ENCODE data around the gene ETS1. TPM values are rescaled to one million over a fixed set of nuclear protein-coding genes. Genes with fewer than 3 reads are reported as not detected.

The ETS1 gene, protein sequence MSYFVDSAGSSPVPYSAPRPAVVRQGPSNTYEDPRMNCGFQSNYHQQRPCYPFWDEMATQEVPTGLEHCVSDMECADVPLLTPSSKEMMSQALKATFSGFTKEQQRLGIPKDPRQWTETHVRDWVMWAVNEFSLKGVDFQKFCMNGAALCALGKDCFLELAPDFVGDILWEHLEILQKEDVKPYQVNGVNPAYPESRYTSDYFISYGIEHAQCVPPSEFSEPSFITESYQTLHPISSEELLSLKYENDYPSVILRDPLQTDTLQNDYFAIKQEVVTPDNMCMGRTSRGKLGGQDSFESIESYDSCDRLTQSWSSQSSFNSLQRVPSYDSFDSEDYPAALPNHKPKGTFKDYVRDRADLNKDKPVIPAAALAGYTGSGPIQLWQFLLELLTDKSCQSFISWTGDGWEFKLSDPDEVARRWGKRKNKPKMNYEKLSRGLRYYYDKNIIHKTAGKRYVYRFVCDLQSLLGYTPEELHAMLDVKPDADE
- 14.2 and 16.5 TPM in 2 replicates for total RNA-seq
- 20.3 TPM for polyA plus RNA-seq (2012)

DNA sequence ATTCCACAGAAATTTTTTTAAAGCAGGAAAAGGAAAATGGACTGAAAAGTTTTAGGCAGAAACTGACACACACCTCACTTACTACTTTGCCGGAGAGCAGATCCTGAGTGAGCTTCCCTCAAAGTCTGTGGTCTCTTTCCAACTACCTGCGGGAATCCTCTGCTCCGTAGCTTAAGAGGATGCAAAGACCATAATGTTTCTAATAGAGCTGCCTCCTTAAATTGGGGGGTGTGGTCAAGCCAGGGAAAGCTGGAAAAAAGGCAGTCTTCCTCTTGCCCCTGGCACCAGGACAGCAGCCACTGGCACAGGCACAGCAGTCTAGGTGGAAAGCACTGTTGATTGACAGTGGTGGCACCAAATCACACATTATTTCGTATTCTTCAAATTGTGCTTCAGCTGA lies at the start of gene ETS1:
Gene ETS1, minus strand, starts transcription at position 144 of the 400 bp plus-strand sequence. CDS start 14,428 bp downstream, outside the sequence.
- DNase-seq (ENCODE audit: low read depth), result no peak

DNA sequence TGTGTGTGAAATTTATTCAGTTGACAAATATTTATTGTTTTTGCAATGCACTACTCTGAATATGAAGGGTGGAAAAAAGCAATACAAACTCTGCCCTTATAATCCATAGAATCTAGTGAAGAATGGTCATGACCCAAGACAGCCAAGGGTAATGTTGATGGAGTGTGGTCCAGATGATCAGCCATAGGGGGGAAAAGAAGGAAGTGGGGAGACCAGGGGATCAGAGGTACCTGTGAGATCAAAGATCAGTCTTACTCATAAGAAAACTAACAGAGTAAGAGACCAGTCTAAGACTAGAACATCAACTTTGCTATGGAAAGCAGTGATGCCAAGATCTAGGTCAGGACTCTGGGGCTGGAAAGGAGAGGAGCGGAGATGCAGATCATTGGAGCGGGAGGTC lies 47.0 kb upstream of the ETS1 start:
- DNase-seq (ENCODE audit: low read depth), result no peak

DNA sequence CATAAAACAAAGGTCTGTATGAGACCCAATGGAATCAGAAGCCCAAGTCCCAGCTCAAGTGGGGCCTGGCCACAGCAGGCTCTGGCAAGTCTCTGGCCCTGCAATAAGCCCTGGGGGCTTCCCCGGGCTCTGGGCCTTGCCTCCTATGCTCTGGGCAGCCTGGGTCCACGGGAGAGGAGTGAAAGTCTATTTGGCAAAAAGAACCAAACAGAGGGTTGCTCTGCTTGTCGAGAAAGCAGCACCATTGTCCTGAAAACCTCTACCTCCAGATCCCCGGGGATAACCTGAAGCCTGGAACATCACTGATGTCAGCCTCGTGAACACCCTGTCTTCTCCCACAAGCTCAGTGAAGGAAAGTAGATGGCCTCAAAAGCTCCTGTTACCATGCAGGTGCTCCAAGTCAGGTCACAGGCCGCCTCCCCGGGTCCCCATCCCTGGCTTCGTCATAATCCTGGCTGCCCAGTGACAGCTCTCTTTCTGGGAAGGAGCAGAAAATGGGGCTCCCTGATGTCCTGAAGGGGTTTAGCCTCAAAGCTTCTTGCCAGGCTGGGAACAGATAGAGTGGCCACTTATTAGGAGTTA lies 46.1 kb upstream of the ETS1 start:
- DNase-seq (ENCODE audit: low read depth), result no peak

DNA sequence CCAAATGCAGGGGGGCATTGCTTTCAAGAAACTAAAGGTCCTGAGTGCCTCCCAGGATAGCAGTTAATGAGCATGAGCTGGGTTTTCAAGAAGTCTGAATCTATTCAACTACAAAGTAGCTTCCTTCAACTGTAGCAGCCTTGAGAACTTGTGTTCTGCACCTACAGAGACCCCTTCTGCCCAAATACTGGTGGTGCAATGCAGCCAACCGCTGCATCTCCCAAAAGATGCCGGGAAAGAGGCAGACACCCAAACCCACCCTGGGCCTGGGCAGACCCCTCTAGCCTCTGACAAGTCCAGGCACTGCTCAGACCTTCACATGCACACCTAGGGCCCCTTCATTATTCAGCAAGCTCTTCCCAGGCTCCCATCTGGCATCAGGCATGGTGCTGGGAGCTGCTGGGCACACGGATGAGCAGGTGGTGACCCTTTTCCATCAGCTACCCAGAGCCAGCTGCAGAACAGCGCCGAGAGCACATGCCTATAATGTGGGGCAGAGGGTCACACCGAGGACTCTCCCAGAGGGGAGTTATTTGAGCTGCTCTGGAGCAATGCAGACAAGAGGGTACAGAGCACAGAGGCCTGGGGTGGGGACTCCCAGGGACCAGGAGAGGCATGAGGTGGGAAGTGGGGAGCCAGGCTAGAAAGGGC lies 44.9 kb upstream of the ETS1 start:
- DNase-seq (ENCODE audit: low read depth), result peak; percentile 42

DNA sequence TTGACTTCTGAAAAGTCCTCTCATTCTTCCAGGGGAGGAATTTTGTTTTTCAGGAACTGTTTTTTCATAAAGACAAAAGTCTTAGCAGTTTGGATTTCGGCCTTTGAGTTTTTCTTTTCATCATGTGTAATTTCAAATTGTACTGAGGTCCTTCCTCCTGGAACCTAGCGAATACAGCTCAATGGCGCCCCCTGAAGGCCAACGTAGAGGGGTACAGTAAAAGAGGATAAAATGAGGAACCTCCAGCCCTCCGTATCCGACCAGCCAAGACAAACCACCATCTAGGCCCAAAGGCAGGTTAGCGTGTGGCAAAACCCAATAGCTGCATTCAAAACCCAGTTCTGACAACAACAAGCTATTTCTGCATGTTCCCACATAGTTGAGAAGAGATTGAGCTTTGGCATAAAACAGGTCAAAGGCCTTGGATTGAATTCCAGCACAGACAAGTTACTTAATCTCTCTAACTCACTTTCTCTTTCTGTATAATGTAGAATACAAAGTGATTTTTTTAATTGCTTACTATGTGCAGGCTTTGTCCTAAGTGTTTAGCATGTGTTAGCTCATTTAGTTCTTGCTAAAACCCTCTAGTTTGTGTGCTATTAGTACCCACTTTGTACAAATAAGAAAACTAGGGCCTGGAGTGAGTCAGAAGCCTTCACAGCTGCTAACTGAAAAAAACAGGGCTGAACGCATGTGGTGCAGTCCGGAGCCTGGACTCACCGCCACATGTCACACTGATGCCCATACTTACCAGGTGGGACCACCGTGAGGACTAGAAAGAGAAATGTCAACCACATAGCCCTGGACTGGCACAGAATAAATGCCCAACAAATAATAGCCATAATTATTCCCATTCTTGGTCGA lies 43.2 kb upstream of the ETS1 start:
- peak; percentile 90 for DNase-seq (ENCODE audit: low read depth)

DNA sequence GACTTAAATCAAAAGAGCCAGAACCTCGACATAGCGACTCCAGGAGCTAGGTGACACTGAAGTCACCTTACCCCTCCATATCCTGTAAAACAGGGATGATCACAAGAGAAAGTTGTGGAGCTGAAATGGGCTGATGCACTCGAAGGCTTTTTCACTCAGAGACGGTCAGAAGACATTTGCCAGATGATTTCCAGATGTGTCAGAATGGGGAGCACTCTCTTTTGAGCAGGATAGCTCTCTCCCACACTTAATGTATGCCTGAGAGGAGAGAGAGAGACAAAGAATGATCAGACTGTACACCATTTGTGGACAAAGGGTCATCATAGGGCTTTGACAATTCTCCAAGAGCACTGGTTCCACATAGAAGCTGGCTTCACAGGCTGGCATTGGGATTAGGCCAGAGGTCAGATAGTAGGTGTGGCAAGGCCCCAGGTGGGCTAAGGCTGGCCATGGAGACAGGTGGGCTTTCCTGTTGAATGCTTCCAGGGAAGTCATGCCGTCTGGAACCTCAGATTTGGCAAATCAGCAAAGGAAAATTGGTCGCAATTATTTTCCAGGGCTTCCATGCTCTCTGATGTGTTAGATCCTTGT lies 42.3 kb upstream of the ETS1 start:
- DNase-seq (ENCODE audit: low read depth), result no peak

DNA sequence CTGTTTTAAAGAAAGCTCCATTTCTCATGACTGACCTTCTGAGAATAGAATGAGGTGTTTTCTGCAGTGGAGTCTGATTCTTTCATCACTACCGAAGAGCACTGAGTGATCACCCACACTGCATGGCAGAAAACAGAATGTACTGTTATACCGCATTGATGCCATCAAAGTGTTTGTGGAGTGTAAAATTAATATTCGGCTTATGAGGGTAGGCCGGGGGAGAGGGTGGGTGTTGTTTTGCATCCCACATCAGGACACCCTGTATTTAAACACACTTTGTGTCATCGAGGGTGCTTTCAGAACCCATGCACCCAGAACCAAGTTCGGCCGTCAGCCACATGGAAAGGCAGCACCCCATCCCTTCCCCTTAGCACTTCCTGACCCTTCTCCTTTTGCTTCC lies 41.3 kb upstream of the ETS1 start:
- no peak for DNase-seq (ENCODE audit: low read depth)

DNA sequence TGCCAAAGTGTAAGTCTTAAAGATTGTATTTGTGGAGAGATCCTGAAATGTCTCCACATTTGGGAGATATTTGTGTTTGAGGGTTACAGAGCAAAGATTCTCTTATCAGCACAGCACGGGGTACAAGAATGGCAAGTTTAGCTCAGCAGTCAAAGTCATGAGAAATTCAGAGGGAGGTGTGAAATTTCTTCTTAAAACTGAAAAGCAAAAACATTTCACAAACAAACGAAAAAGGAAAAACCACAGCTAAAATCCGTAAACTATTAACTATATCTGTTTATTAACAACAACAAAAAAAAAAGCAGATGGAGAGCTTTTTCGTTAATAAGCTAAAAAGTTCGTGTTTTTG lies 40.9 kb upstream of the ETS1 start:
- no peak for DNase-seq (ENCODE audit: low read depth)

DNA sequence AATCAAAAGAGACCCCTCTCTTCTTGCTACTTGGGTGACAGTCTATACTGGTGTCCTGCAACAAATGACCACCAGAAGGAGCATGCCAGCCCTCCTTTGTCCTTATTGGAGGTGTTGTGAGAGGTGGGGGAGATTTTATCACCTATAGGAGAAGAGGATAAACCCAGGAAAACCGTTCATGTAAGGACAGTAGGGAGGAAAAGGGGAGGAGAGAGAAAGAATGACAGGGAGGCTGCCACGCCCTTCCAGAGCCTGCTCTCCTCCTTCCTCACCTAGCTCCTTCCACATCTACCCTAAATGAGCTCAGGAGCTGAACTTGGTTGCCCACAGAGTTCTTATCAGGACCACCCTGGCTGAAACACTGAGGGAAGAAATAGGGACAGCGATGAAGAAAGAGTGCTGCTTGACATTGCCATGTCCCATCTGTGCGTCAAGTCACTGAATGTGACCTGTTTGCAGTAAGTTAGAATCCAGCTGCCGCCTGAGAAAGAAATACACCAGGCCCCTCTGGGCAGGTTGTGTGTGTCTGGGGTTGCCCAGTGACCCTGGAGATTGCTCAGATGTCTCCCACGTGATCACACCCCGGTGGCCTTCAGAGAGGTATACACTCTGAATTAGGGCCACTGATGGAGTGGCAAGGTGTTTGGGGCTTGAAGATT lies 40.4 kb upstream of the ETS1 start:
- no peak for DNase-seq (ENCODE audit: low read depth)

DNA sequence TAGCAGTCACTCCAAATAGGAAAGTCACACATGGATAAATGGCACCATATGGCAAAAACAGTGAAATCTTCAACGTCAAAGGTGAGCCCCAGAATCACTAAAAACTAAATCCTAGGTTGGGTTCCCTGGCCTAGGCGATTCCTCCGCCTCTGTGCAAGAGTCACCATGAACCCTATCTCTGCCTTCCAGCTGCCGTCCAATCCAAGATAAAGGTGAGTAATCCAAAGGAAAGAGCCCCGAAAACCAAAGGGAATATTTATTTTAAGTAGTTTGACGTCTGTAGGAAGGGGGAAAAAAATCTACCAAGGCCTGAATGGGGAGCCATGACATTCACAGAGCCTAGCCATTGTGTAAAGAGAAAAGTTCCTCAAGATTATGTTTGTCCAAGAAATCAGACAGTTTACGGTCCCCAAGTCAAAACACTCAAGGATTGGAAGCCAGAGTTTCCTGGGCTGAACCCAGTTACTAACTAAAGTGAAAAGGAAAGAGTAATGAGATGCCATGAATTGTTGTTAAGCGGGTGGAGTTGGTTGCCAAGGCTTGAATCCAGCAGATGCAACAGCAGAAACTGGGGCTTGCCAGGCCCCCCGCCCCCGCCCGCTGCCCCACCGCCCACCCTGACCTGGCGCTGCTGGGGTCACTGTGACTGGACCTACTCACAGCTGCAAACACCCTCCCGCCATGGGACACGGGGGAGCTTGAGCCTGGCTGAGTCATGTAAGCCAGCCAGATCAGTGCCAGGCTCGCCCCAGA lies 39.7 kb upstream of the ETS1 start:
- no peak for DNase-seq (ENCODE audit: low read depth)

DNA sequence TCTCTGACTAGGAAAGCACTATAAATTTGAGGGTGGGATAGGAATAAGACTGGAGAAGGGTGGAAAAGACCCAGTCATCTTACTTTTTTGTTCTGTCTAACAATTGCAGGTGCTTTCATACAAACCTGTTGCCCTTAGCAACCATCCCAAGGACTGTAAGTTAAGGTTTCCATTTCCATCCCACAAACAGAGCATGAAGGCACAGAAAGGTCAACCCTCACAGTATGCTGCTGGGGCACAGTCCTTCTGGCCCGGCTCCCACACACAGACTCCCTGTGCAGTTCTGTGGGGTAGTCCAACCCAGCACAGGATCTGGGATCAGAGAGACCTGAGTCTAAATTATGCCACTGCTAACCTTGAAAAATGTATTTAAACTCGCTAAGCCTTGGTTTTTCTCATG lies 38.4 kb upstream of the ETS1 start:
- DNase-seq (ENCODE audit: low read depth), result no peak

DNA sequence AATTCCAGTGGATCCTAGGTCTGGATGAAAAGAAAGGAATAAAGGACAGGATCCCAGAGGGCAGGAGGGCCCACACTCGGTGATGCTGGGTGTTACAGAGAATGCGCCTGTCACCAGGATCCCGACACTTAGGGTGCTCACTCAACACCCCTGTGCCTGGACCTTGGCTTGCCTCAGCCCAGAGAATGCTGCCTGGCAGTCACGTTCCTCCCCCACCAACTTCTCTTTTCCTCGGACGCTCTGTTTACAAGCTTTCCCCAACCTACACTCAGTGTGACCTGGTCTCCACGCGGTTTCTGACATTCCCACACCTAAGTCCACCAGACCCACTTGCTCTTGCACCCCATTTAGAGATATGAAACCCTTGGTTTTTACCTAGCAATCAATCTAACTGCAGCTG lies 38.0 kb upstream of the ETS1 start:
- DNase-seq (ENCODE audit: low read depth), result no peak

DNA sequence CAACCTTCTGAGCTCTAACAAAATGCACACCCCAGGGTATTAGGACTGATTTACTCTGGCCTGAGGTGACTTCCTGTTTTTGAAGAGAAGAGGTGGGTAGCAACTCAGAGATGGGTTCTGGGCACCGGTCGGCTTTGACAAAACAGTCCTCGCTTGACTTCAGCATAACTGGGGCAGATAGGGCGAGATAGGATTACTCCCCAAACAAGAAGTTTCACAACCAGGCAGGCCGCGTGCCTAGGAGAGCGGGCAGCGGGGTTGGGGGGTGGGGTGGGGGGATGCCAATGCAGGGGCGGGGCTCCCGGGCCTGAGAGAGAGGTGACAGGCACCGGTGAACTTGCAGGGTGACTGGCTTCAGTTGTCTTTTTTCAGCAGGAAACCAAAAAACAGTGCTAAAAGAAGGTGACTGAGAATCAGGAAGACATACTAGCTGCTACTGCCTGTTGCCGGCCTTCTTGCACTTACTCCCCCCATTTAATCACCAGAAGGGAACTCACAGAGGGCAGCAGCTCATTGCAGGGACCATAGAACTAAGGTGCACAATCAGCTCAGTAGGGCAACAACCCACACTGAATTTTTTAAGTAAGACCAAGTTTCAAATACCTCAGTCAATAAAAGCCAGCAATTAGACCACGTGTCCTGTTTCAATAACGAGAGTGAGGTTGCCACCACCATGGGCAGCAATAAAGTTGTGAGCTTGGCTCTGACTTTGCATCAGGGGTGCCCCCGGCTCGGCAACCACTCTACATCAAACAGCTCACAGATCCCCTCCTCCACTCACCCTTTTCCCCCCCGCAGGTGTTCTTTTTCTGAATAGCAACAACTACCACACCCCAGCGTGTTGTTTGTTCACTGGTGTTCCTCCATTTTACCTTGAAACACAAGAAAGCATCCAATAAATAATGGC lies 37.2 kb upstream of the ETS1 start:
- no peak for DNase-seq (ENCODE audit: low read depth)

DNA sequence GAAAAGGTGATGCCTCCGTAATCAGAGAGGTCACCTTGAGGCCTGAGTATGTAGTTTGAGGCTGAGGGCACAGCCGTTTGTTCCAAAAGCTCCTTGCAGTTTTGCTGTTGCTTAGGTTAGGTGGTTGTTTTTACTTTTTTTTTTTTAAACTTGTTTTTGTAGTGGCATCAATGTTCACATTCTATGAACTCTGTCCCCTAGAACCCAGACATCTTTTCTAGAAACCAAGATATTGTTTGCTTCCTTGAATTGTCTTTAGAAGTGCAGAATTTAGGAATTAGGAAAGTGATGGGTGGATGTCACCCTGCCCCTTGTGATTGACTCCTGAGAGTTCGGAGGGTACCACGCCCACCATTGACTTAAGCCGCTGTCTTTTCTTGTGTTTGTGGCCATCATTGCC lies 35.7 kb upstream of the ETS1 start:
- no peak for DNase-seq (ENCODE audit: low read depth)

DNA sequence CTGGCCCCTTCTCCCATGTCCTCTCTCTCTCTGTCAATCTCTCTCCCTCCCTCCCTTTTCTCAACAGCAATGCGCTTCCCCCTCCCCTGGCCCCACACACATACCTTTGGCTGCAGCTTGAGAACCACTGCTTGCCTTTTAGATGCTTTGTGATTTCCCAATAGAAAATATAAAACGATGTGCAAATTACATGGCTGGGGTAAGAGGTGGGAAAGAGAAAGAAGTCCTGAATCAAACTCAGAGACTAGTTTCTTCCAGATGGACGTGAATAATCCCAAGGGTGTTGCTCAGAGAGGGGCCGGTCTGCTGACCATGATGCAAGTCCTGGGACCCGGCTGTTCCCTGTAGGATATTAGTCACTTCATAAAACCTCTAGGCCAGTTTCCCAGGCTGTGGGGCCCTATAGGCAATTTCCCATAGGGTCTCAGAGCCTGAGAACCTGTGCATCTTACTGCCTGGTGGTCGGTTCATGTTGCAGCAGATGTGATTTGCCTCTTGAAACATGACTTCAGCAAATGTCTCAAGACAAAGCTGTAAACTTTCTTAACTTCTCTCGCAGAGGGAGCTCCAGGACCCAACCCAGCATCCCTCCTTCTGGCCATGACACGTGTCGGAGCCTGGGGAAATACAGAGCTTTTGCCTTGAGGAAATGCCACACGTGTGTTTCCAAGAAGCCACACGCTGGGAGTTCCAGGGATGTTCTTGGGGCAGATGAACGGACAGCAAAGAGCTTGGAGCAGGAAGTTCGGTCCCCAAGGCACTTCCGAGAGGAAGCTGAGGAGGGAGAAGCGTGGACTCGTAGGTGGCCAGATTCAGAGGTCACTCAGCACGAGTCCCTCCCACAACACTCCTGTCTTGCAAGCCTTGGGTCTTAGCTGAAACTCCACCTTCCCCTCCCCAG lies 34.5 kb upstream of the ETS1 start:
- DNase-seq (ENCODE audit: low read depth), result peak; percentile 24

DNA sequence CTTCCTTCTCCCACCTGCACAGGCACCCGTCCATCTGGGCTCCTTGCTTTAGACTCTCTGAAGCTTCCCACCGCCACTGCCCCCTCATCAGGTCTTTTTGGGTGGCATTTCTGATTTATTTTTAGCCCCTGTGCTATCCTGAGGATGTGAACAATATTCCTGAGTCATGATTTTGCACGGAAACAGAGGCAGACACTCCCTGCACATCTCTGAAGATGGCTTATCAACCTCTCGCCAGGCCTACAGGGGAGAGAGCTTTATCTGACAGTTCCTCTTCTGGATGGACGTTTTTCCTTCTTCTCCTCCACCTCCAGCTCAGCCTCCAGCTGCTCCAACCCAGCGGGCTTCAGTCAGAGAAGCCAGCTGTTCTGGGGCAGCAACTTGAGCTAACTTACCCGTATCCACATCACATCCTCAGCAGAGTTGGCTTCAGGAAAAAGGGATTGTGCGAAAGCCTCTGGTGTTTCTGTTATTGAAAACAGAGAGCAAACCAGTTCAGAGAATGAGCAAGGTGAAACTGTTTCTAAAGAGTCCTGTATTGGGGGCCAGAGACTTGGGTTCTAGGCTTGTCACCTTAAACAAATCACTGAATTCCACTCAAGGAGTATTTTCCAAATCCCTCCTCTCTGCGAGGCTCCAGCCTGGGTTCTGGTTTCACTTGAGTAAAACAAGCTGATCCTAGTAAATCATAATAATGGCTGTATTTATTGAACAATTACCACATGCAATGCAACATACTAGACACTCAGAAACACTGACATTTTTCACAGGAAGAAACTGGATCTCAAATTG lies 33.1 kb upstream of the ETS1 start:
- peak; percentile 5 for DNase-seq (ENCODE audit: low read depth)
